Measurements from ENCODE around the gene F11. TPM values are rescaled to one million over a fixed set of nuclear protein-coding genes. Genes with fewer than 3 reads are reported as not detected.

The F11 gene
- total and polyA plus RNA-seq, 2 donors (not counting 3 experiments of a cell fraction or from before 2014, with no cell fraction given): not detected

DNA sequence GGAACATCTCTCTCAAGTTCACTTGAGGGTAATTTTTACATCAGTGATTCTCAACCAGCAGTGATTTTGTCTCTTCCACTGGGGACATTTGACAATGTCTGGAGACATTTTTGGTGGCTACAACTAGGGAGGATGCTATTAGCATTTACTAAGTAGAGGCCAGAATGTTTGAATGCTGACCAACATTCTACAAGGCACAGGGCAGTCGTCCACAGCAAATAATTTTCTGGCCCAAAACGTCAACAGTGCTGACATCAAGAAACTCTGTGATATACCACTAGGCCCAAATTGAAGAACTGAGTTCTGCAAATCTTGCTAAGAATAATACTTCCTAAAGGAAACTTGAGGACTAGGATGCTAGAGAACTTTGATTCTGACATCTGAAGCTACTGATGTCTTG is 31.6 kb upstream of the F11 start:
- dilution Hi-C loops (cut with MboI; ENCODE audit: extremely low pct_ligation_motif_present, low sequenced_read_pairs) (no loop called here), intact Hi-C loops (cut with micrococcal nuclease) (no loop called here)
- no peaks in the 10 kb centered on the region for H3K4me1 ChIP-seq (ENCODE audit: control insufficient read depth, extremely low read depth, insufficient read depth, low read length)
- no peaks in the 10 kb centered on the region for H3K9me1 ChIP-seq (replicated peaks; ENCODE audit: control insufficient read depth, extremely low read depth, insufficient read depth, low read length)
- H3K27me3 ChIP-seq (ENCODE audit: control insufficient read depth in 2 of 2, insufficient read depth in 2 of 2, low read length in 2 of 2): no peaks in the 10 kb centered on the region
- FAIRE-seq (no peak), DNase-seq (ENCODE audit: low read depth, low spot score) (no peak)
- H3K4me3 ChIP-seq (replicated peaks in 1 of 3; ENCODE audit: insufficient read depth in 1 of 3, low read depth in 1 of 3, low read length in 3 of 3): no peak overlapping the region
- no peak overlapping the region for H3K4me2 ChIP-seq (ENCODE audit: insufficient read depth, low read length)
- H3K9ac ChIP-seq (replicated peaks; ENCODE audit: extremely low read depth, insufficient read depth, low read length): no peak overlapping the region
- no peak for TF ChIP-seq EZH2 (IDR thresholded peaks at IDR 0.05; ENCODE audit: borderline replicate concordance, low read depth, low read length, severe bottlenecking)
- TF ChIP-seq, protein P1, sequence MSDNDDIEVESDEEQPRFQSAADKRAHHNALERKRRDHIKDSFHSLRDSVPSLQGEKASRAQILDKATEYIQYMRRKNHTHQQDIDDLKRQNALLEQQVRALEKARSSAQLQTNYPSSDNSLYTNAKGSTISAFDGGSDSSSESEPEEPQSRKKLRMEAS (IDR thresholded peaks at IDR 0.05; ENCODE audit: insufficient read depth, insufficient read length): no peak
- no peak for TF ChIP-seq JUN (IDR thresholded peaks at IDR 0.05; ENCODE audit: borderline replicate concordance, insufficient read depth, insufficient read length, low read depth)
- no peak for TF ChIP-seq FOS (IDR thresholded peaks at IDR 0.05; ENCODE audit: borderline replicate concordance, insufficient read depth, low read length)
- TF ChIP-seq, protein P2, sequence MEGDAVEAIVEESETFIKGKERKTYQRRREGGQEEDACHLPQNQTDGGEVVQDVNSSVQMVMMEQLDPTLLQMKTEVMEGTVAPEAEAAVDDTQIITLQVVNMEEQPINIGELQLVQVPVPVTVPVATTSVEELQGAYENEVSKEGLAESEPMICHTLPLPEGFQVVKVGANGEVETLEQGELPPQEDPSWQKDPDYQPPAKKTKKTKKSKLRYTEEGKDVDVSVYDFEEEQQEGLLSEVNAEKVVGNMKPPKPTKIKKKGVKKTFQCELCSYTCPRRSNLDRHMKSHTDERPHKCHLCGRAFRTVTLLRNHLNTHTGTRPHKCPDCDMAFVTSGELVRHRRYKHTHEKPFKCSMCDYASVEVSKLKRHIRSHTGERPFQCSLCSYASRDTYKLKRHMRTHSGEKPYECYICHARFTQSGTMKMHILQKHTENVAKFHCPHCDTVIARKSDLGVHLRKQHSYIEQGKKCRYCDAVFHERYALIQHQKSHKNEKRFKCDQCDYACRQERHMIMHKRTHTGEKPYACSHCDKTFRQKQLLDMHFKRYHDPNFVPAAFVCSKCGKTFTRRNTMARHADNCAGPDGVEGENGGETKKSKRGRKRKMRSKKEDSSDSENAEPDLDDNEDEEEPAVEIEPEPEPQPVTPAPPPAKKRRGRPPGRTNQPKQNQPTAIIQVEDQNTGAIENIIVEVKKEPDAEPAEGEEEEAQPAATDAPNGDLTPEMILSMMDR (IDR thresholded peaks at IDR 0.05; ENCODE audit: extremely low read depth in 1 of 2, insufficient read depth in 1 of 2, low read depth in 1 of 2, low read length in 2 of 2): no peak
- no peak for TF ChIP-seq POLR2AphosphoS5 (IDR thresholded peaks at IDR 0.05; ENCODE audit: insufficient read depth, low read depth, low read length)
- TF ChIP-seq GATA2 (IDR thresholded peaks at IDR 0.05; ENCODE audit: insufficient read depth, insufficient read length, low read depth, low read length): no peak
- TF ChIP-seq POLR2A (IDR thresholded peaks at IDR 0.05; ENCODE audit: low read depth, low read length): no peak
- H3K9me3 ChIP-seq (replicated peaks; ENCODE audit: control insufficient read depth, insufficient read depth, low read length): no peaks in the 10 kb centered on the region
- no peaks in the 10 kb centered on the region for H3K79me2 ChIP-seq (ENCODE audit: control insufficient read depth, insufficient read depth, low read length)
- BruUV-seq (replicated peaks): no TSS peak
- POLR2A ChIA-PET: no interaction called here
- H3K36me3 ChIP-seq (ENCODE audit: control insufficient read depth in 2 of 2, extremely low read depth in 1 of 2, insufficient read depth in 2 of 2, low read length in 2 of 2): no peaks in the 10 kb centered on the region
- no peak overlapping the region for H2AFZ ChIP-seq (ENCODE audit: low read depth, low read length)
- H3K27ac ChIP-seq (ENCODE audit: insufficient read depth, low read depth, low read length): no peak overlapping the region
- no peaks in the 10 kb centered on the region for H4K20me1 ChIP-seq (replicated peaks; ENCODE audit: control insufficient read depth, extremely low read depth, insufficient read depth, low read length)
- CTCF ChIA-PET: no interaction called here
